Measurements from ENCODE around the gene COL24A1.

Gene COL24A1

DNA sequence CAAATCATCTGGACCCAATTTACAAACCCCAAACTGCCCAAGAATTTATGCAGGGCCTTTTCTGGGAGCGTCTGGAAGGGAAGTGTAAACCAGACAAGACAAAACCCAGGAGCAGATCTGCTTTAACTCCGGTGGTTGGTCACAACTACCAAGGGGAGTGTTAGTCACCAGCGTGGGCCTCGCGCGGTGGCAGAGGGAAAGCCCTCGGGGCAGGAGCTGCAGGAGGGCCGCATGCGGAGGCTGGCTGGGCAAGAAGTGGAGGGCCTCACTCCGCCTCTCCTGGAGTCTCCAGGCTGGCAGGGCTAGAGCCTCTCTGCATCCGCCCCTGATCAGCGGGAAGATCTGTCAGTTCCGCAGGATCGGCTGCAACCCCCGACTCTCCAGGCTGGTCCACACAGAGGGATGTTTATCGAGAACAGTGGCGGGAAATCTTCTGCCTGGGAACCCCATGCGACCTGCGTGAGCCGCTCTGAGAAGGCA is 2.0 kb downstream of the COL24A1 start:
- Histone ChIP-seq H3K4me3 (ENCODE audit: insufficient read depth, low read depth, low read length, poor library complexity, severe bottlenecking) (no peak overlapping the region), H3K9me3 (ENCODE audit: control insufficient read depth, low read length) (no peaks in the 10 kb centered on the region), H3K27ac (ENCODE audit: insufficient read depth, low read length, poor library complexity, severe bottlenecking) (no peak overlapping the region), H3K27me3 (replicated peaks; ENCODE audit: control insufficient read depth, insufficient read depth, low read length, poor library complexity, severe bottlenecking) (peaks cover 3% of the 10 kb centered on the region), H3K4me1 (ENCODE audit: control insufficient read depth, insufficient read depth, low read length, poor library complexity, severe bottlenecking) (no peaks in the 10 kb centered on the region), H3K36me3 (ENCODE audit: control insufficient read depth, insufficient read depth, low read length) (no peaks in the 10 kb centered on the region)
- DNase-seq, result no peak

- peaks cover 3% of the 10 kb centered on the region for H3K27me3 ChIP-seq (replicated peaks; ENCODE audit: control insufficient read depth, insufficient read depth, low read length, poor library complexity, severe bottlenecking)
- no peak overlapping the region for H3K27ac ChIP-seq (ENCODE audit: insufficient read depth, low read length, poor library complexity, severe bottlenecking)
- no peak overlapping the region for H3K4me3 ChIP-seq (ENCODE audit: insufficient read depth, low read depth, low read length, poor library complexity, severe bottlenecking)
- no peak for DNase-seq
- no peaks in the 10 kb centered on the region for H3K36me3 ChIP-seq (ENCODE audit: control insufficient read depth, insufficient read depth, low read length)
- H3K9me3 ChIP-seq (ENCODE audit: control insufficient read depth, low read length), result no peaks in the 10 kb centered on the region
- no peaks in the 10 kb centered on the region for H3K4me1 ChIP-seq (ENCODE audit: control insufficient read depth, insufficient read depth, low read length, poor library complexity, severe bottlenecking)
These were observed 2.7 kb downstream of the COL24A1 start for GRCh38 chr1:86153836-86154235.

DNA sequence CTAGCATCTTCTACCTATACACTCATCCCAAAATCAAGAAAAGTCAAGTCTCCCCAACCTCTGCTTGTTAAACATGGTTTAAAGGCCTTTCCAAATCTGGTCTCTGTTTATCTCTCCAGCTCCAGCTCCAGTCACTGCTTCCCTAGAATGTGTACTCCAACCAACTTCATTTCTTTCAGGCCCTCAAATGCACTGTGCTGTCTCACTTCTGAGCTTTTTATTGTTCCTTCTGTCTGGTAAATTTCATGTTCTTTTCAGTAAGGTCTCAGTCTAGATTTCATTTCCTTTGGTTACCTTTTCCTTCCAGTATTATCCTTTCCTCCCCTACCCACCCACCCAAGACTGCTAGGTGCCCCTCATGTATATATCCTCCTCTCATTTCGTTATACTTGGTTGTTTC is 3.7 kb downstream of the COL24A1 start:
- Histone ChIP-seq H3K4me3 (ENCODE audit: insufficient read depth, low read depth, low read length, poor library complexity, severe bottlenecking) (no peak overlapping the region), H3K9me3 (ENCODE audit: control insufficient read depth, low read length) (no peaks in the 10 kb centered on the region), H3K4me1 (ENCODE audit: control insufficient read depth, insufficient read depth, low read length, poor library complexity, severe bottlenecking) (no peaks in the 10 kb centered on the region), H3K27me3 (replicated peaks; ENCODE audit: control insufficient read depth, insufficient read depth, low read length, poor library complexity, severe bottlenecking) (peaks cover 3% of the 10 kb centered on the region), H3K36me3 (ENCODE audit: control insufficient read depth, insufficient read depth, low read length) (no peaks in the 10 kb centered on the region), H3K27ac (ENCODE audit: insufficient read depth, low read length, poor library complexity, severe bottlenecking) (no peak overlapping the region)
- no peak for DNase-seq

DNA sequence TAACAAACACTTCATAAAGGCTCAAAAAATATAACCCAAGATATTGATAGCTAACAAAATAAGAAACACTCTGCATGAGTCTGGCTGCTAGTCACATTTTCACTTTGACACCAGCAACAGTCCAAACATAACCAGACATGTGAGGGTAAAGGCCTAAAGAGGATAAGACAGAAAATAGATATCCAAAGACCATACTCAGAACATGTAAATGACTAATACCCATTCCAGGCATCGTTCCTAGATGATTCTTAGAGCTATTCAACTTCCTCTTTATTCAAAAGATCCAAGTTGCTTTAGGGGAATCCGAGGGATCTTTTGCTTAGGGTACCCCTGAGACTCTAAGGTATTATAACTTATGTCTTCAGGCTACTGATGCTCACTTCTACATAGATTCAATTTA is 5.1 kb downstream of the COL24A1 start:
- Histone ChIP-seq H3K4me3 (ENCODE audit: insufficient read depth, low read depth, low read length, poor library complexity, severe bottlenecking) (no peak overlapping the region), H3K4me1 (ENCODE audit: control insufficient read depth, insufficient read depth, low read length, poor library complexity, severe bottlenecking) (no peaks in the 10 kb centered on the region), H3K9me3 (ENCODE audit: control insufficient read depth, low read length) (no peaks in the 10 kb centered on the region), H3K27ac (ENCODE audit: insufficient read depth, low read length, poor library complexity, severe bottlenecking) (no peak overlapping the region), H3K27me3 (replicated peaks; ENCODE audit: control insufficient read depth, insufficient read depth, low read length, poor library complexity, severe bottlenecking) (peaks cover 1% of the 10 kb centered on the region), H3K36me3 (ENCODE audit: control insufficient read depth, insufficient read depth, low read length) (no peaks in the 10 kb centered on the region)
- DNase-seq, result no peak

GRCh38 chr1:86150553-86151055 is 6.0 kb downstream of the COL24A1 start:
- Histone ChIP-seq H3K27ac (ENCODE audit: insufficient read depth, low read length, poor library complexity, severe bottlenecking) (no peak overlapping the region), H3K36me3 (ENCODE audit: control insufficient read depth, insufficient read depth, low read length) (no peaks in the 10 kb centered on the region), H3K27me3 (replicated peaks; ENCODE audit: control insufficient read depth, insufficient read depth, low read length, poor library complexity, severe bottlenecking) (no peaks in the 10 kb centered on the region), H3K4me3 (ENCODE audit: insufficient read depth, low read depth, low read length, poor library complexity, severe bottlenecking) (no peak overlapping the region), H3K9me3 (ENCODE audit: control insufficient read depth, low read length) (no peaks in the 10 kb centered on the region), H3K4me1 (ENCODE audit: control insufficient read depth, insufficient read depth, low read length, poor library complexity, severe bottlenecking) (no peaks in the 10 kb centered on the region)
- DNase-seq, result no peak

DNA sequence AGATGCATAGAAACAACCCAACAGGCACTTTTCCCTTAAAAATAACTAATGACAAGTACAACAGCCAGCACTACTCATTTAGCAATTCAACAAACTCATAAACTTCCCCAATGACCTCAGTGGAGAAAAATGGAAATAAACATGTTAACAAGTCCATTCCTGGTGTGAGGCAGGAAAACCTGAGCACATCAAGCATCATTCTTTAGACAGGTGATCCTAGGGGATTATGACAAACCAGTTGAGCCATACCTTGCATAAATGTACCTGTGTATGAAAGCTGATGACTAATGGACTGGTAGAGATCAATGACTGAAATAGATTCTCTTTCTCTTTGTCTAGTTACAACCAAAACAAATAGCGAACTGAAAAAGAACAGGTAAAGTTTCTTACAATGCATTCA is 7.0 kb downstream of the COL24A1 start:
- H3K27me3 ChIP-seq (replicated peaks; ENCODE audit: control insufficient read depth, insufficient read depth, low read length, poor library complexity, severe bottlenecking), result no peaks in the 10 kb centered on the region
- H3K36me3 ChIP-seq (ENCODE audit: control insufficient read depth, insufficient read depth, low read length), result no peaks in the 10 kb centered on the region
- DNase-seq, result no peak
- H3K9me3 ChIP-seq (ENCODE audit: control insufficient read depth, low read length), result no peaks in the 10 kb centered on the region
- H3K4me1 ChIP-seq (ENCODE audit: control insufficient read depth, insufficient read depth, low read length, poor library complexity, severe bottlenecking), result no peaks in the 10 kb centered on the region
- H3K27ac ChIP-seq (ENCODE audit: insufficient read depth, low read length, poor library complexity, severe bottlenecking), result no peak overlapping the region
- H3K4me3 ChIP-seq (ENCODE audit: insufficient read depth, low read depth, low read length, poor library complexity, severe bottlenecking), result no peak overlapping the region

DNA sequence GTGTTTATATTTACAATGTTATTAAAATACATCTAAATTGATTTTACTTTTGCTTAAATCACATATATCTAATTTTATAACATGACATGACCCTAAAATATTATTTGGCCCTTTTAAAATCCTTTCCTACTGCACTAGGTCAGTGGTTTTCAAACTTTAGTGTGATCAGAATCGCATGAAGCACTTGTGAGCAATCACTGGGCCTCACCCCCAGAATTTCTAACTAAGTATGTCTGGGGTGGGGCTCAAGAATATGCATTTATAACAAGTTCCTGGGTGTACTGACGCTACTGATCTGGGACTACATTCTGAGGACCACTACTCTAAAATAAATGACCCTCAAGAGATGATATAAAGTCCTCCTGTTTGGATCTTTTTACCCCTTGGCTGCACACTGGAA is 8.8 kb downstream of the COL24A1 start:
- Histone ChIP-seq H3K27me3 (replicated peaks; ENCODE audit: control insufficient read depth, insufficient read depth, low read length, poor library complexity, severe bottlenecking) (no peaks in the 10 kb centered on the region), H3K36me3 (ENCODE audit: control insufficient read depth, insufficient read depth, low read length) (no peaks in the 10 kb centered on the region), H3K9me3 (ENCODE audit: control insufficient read depth, low read length) (no peaks in the 10 kb centered on the region), H3K4me1 (ENCODE audit: control insufficient read depth, insufficient read depth, low read length, poor library complexity, severe bottlenecking) (no peaks in the 10 kb centered on the region), H3K4me3 (ENCODE audit: insufficient read depth, low read depth, low read length, poor library complexity, severe bottlenecking) (no peak overlapping the region), H3K27ac (ENCODE audit: insufficient read depth, low read length, poor library complexity, severe bottlenecking) (no peak overlapping the region)
- DNase-seq, result no peak

- no peak for DNase-seq
- H3K4me3 ChIP-seq (ENCODE audit: insufficient read depth, low read depth, low read length, poor library complexity, severe bottlenecking), result no peak overlapping the region
- H3K27ac ChIP-seq (ENCODE audit: insufficient read depth, low read length, poor library complexity, severe bottlenecking), result no peak overlapping the region
- H3K9me3 ChIP-seq (ENCODE audit: control insufficient read depth, low read length), result no peaks in the 10 kb centered on the region
- no peaks in the 10 kb centered on the region for H3K4me1 ChIP-seq (ENCODE audit: control insufficient read depth, insufficient read depth, low read length, poor library complexity, severe bottlenecking)
- no peaks in the 10 kb centered on the region for H3K27me3 ChIP-seq (replicated peaks; ENCODE audit: control insufficient read depth, insufficient read depth, low read length, poor library complexity, severe bottlenecking)
- no peaks in the 10 kb centered on the region for H3K36me3 ChIP-seq (ENCODE audit: control insufficient read depth, insufficient read depth, low read length)
These were observed 10.0 kb downstream of the COL24A1 start for GRCh38 chr1:86146566-86146965.

- Histone ChIP-seq H3K27ac (ENCODE audit: insufficient read depth, low read length, poor library complexity, severe bottlenecking) (no peak overlapping the region), H3K4me3 (ENCODE audit: insufficient read depth, low read depth, low read length, poor library complexity, severe bottlenecking) (no peak overlapping the region), H3K9me3 (ENCODE audit: control insufficient read depth, low read length) (no peaks in the 10 kb centered on the region), H3K27me3 (replicated peaks; ENCODE audit: control insufficient read depth, insufficient read depth, low read length, poor library complexity, severe bottlenecking) (no peaks in the 10 kb centered on the region), H3K4me1 (ENCODE audit: control insufficient read depth, insufficient read depth, low read length, poor library complexity, severe bottlenecking) (no peaks in the 10 kb centered on the region), H3K36me3 (ENCODE audit: control insufficient read depth, insufficient read depth, low read length) (no peaks in the 10 kb centered on the region)
- DNase-seq, result no peak
These were observed 16.2 kb downstream of the COL24A1 start for GRCh38 chr1:86140281-86140880.

GRCh38 chr1:86138746-86139145 is 17.8 kb downstream of the COL24A1 start:
- H3K4me3 ChIP-seq (ENCODE audit: insufficient read depth, low read depth, low read length, poor library complexity, severe bottlenecking), result no peak overlapping the region
- no peaks in the 10 kb centered on the region for H3K9me3 ChIP-seq (ENCODE audit: control insufficient read depth, low read length)
- no peaks in the 10 kb centered on the region for H3K4me1 ChIP-seq (ENCODE audit: control insufficient read depth, insufficient read depth, low read length, poor library complexity, severe bottlenecking)
- H3K27me3 ChIP-seq (replicated peaks; ENCODE audit: control insufficient read depth, insufficient read depth, low read length, poor library complexity, severe bottlenecking), result no peaks in the 10 kb centered on the region
- DNase-seq, result no peak
- no peaks in the 10 kb centered on the region for H3K36me3 ChIP-seq (ENCODE audit: control insufficient read depth, insufficient read depth, low read length)
- H3K27ac ChIP-seq (ENCODE audit: insufficient read depth, low read length, poor library complexity, severe bottlenecking), result no peak overlapping the region

Data from effector memory CD4-positive, alpha-beta T cell (primary cell).